NOMO-1 treated with DMSO at 0.1 percent for 48 hours (cell line): Measurements from ENCODE around the gene CABCOCO1.
"Not testable (repeated sequence)": the region's sequence is repeated elsewhere in the genome, so short reads cannot be mapped to it uniquely, and the experiment has no call there.

ENCODE experiments used
- DNase-seq: peaks from one replicate; lab custom pipeline; 2025; ENCODE audit not compliant: unreplicated experiment; lab: John Stamatoyannopoulos, UW

Gene CABCOCO1

GRCh38 chr10:61642150-61642571 lies 20.6 kb upstream of the CABCOCO1 start:
- DNase-seq = no peak

GRCh38 chr10:61642676-61643075 lies 20.1 kb upstream of the CABCOCO1 start:
- DNase-seq = no peak

- no peak for DNase-seq
Measured at GRCh38 chr10:61643316-61643751, 19.4 kb upstream of the CABCOCO1 start.

- no peak for DNase-seq
Measured at GRCh38 chr10:61653699-61654098, 9.0 kb upstream of the CABCOCO1 start.

- no peak for DNase-seq
Measured at GRCh38 chr10:61655335-61655851, 7.3 kb upstream of the CABCOCO1 start.

- no peak for DNase-seq
Measured at GRCh38 chr10:61663466-61663865, 737 bp downstream of the CABCOCO1 start.

- no peak for DNase-seq
Measured at GRCh38 chr10:61664985-61665384, 2.3 kb downstream of the CABCOCO1 start.

GRCh38 chr10:61669161-61669725 lies 6.5 kb downstream of the CABCOCO1 start:
- DNase-seq = no peak

- DNase-seq = no peak
Measured at GRCh38 chr10:61669849-61670248, 7.1 kb downstream of the CABCOCO1 start.

GRCh38 chr10:61673360-61673759 lies 10.6 kb downstream of the CABCOCO1 start:
- no peak for DNase-seq

- no peak for DNase-seq
Measured at GRCh38 chr10:61682323-61682722, 19.6 kb downstream of the CABCOCO1 start.

GRCh38 chr10:61683319-61683718 lies 20.6 kb downstream of the CABCOCO1 start:
- DNase-seq = no peak

GRCh38 chr10:61684894-61685507 lies 22.3 kb downstream of the CABCOCO1 start:
- DNase-seq = no peak

- DNase-seq = no peak
Measured at GRCh38 chr10:61688551-61689308, 26.0 kb downstream of the CABCOCO1 start.

- not testable (repeated sequence) for DNase-seq
Measured at GRCh38 chr10:61691667-61692066, 28.9 kb downstream of the CABCOCO1 start.

- no peak for DNase-seq
Measured at GRCh38 chr10:61692447-61693010, 29.8 kb downstream of the CABCOCO1 start.

GRCh38 chr10:61698968-61699655 lies 36.4 kb downstream of the CABCOCO1 start:
- no peak for DNase-seq

- no peak for DNase-seq
Measured at GRCh38 chr10:61701055-61701705, 38.5 kb downstream of the CABCOCO1 start.

GRCh38 chr10:61701706-61702105 lies 39.0 kb downstream of the CABCOCO1 start:
- no peak for DNase-seq

GRCh38 chr10:61702584-61702983 lies 39.9 kb downstream of the CABCOCO1 start:
- no peak for DNase-seq
